AG04450 (cell line): ENCODE results near the gene IFT22. TPM values are rescaled to one million over a fixed set of nuclear protein-coding genes. Genes with fewer than 3 reads are reported as not detected.

Experiments used
- CTCF ChIA-PET: fragments of 300-600, 350-600 bp; formaldehyde crosslinking; extraction: SDS; loops from one replicate; lab custom pipeline; 2022; ENCODE audit warnings: antibody characterized with exemption, inconsistent platforms; lab: Charles Lee
- POLR2A ChIA-PET: fragments of 350-600 bp; formaldehyde crosslinking; extraction: SDS; loops from one replicate; lab custom pipeline; 2021; ENCODE audit warnings: antibody characterized with exemption, inconsistent platforms; lab: Yijun Ruan, JAX
- DNase-seq: peaks from one replicate; pipeline ENCODE4 v3.0.0-alpha.2; 2011; ENCODE audit warnings: low read depth, low spot score
- H3K27ac ChIP-seq: one replicate; pipeline ENCODE4 v1.5.1; 2012; ENCODE audit warnings: low read depth, low read length, control low read depth
- H3K27me3 ChIP-seq: one replicate; pipeline ENCODE4 v1.6.0; 2012; ENCODE audit warnings: low read length; ENCODE audit not compliant: control insufficient read depth, insufficient read depth
- H3K4me3 ChIP-seq: 2 replicates; pipeline ENCODE4 v1.5.1; 2011; ENCODE audit warnings: mild to moderate bottlenecking, low read depth, low read length, control low read depth
- H3K9me3 ChIP-seq: 2 replicates; pipeline ENCODE4 v1.5.1; 2012; ENCODE audit warnings: low read length; ENCODE audit not compliant: control insufficient read depth, insufficient read depth
- CTCF ChIP-seq: IDR thresholded peaks from 2 replicates; pipeline ENCODE4 v1.5.1; 2011; ENCODE audit warnings: low read depth, low read length, control low read depth, inconsistent platforms
- polyA plus RNA-seq: library from polyadenylated mRNA; depleted of rRNA; stranded (reverse); fragments of >200 nt; gene quantifications from 2 replicates; pipeline ENCODE4 v1.2.3, GENCODE V29; 2011

Gene IFT22
- polyA plus RNA-seq, 1 experiment: 42.5 TPM

- TF ChIP-seq CTCF: no peak
- DNase-seq: no peak
- H3K27ac ChIP-seq: no peak overlapping the region
- peaks cover 69% of the 10 kb centered on the region for H3K27me3 ChIP-seq
- ChIA-PET POLR2A (no interaction called here), CTCF (interaction anchor here (1.2 kb wide), 1 partner anchor 13 kb away, joined by 3 read pairs; no protein-coding TSS in a partner anchor)
- H3K9me3 ChIP-seq: peaks cover 45% of the 10 kb centered on the region
- no peak overlapping the region for H3K4me3 ChIP-seq
Observed at GRCh38 chr7:101303102-101303701, 18.4 kb downstream of the IFT22 start.

- Histone ChIP-seq H3K4me3 (no peak overlapping the region), H3K9me3 (peaks cover 45% of the 10 kb centered on the region), H3K27ac (no peak overlapping the region), H3K27me3 (peaks cover 71% of the 10 kb centered on the region)
- DNase-seq: no peak
- no peak for TF ChIP-seq CTCF
- POLR2A ChIA-PET: no interaction called here
- CTCF ChIA-PET: interaction anchor here (1.2 kb wide), 1 partner anchor 12 kb away, joined by 3 read pairs; no protein-coding TSS in a partner anchor
Observed at GRCh38 chr7:101302641-101303101, 18.9 kb downstream of the IFT22 start.

- CTCF ChIA-PET: interaction anchor here (1.3 to 1.9 kb wide), 2 partner anchors 10 to 18 kb away, joined by 3 to 6 read pairs; no protein-coding TSS in a partner anchor
- Histone ChIP-seq H3K27me3 (peaks cover 68% of the 10 kb centered on the region), H3K4me3 (no peak overlapping the region), H3K9me3 (peaks cover 45% of the 10 kb centered on the region), H3K27ac (no peak overlapping the region)
- no peak for TF ChIP-seq CTCF
- POLR2A ChIA-PET: no interaction called here
- no peak for DNase-seq
Observed at GRCh38 chr7:101300465-101301376, 20.9 kb downstream of the IFT22 start.

- peaks cover 69% of the 10 kb centered on the region for H3K27me3 ChIP-seq
- no peak for DNase-seq
- POLR2A ChIA-PET: interaction anchor here (0.7 kb wide), 1 partner anchor 35 kb away, joined by 3 read pairs; no protein-coding TSS in a partner anchor
- CTCF ChIA-PET: interaction anchor here (0.6 to 1.9 kb wide), 3 partner anchors 10 to 159 kb away, joined by 3 to 6 read pairs (median 4); no protein-coding TSS in a partner anchor
- no peak for TF ChIP-seq CTCF
- H3K4me3 ChIP-seq: no peak overlapping the region
- peaks cover 41% of the 10 kb centered on the region for H3K9me3 ChIP-seq
- H3K27ac ChIP-seq: no peak overlapping the region
Observed at GRCh38 chr7:101299511-101300464, 21.8 kb downstream of the IFT22 start.
